Measurements from ENCODE around the gene TLE1. TPM values are rescaled to one million over a fixed set of nuclear protein-coding genes. Genes with fewer than 3 reads are reported as not detected.
"Not testable (repeated sequence)": the region's sequence is repeated elsewhere in the genome, so short reads cannot be mapped to it uniquely, and the experiment has no call there.

Gene TLE1
- total RNA-seq, 1 donor from 2014 or later, result 0.47 TPM

- intact Hi-C loops (cut with micrococcal nuclease), result no loop called here
Observed at GRCh38 chr9:81622471-81623255, 66.7 kb downstream of the TLE1 start.

- intact Hi-C loops (cut with micrococcal nuclease), result no loop called here
Observed at GRCh38 chr9:81621785-81622259, 67.5 kb downstream of the TLE1 start.

GRCh38 chr9:81621118-81621517 lies 68.2 kb downstream of the TLE1 start:
- intact Hi-C loops (cut with micrococcal nuclease), result no loop called here

- intact Hi-C loops (cut with micrococcal nuclease), result no loop called here
Observed at GRCh38 chr9:81620002-81620390, 69.4 kb downstream of the TLE1 start.

GRCh38 chr9:81619353-81620001 lies 69.9 kb downstream of the TLE1 start:
- intact Hi-C loops (cut with micrococcal nuclease), result no loop called here

GRCh38 chr9:81618923-81619322 lies 70.4 kb downstream of the TLE1 start:
- intact Hi-C loops (cut with micrococcal nuclease), result no loop called here

GRCh38 chr9:81616141-81616540 lies 73.2 kb downstream of the TLE1 start:
- intact Hi-C loops (cut with micrococcal nuclease), result no loop called here

GRCh38 chr9:81614335-81614734 lies 75.0 kb downstream of the TLE1 start:
- intact Hi-C loops (cut with micrococcal nuclease), result no loop called here

GRCh38 chr9:81613002-81613812 lies 76.1 kb downstream of the TLE1 start:
- intact Hi-C loops (cut with micrococcal nuclease), result no loop called here

- intact Hi-C loops (cut with micrococcal nuclease), result no loop called here
Observed at GRCh38 chr9:81611664-81612063, 77.7 kb downstream of the TLE1 start.

- intact Hi-C loops (cut with micrococcal nuclease), result no loop called here
Observed at GRCh38 chr9:81610740-81611107, 78.6 kb downstream of the TLE1 start.

GRCh38 chr9:81609782-81610739 lies 79.3 kb downstream of the TLE1 start:
- intact Hi-C loops (cut with micrococcal nuclease), result no loop called here

- intact Hi-C loops (cut with micrococcal nuclease), result no loop called here
Observed at GRCh38 chr9:81608289-81608657, 81.1 kb downstream of the TLE1 start.

GRCh38 chr9:81607593-81608288 lies 81.6 kb downstream of the TLE1 start:
- intact Hi-C loops (cut with micrococcal nuclease), result no loop called here

- intact Hi-C loops (cut with micrococcal nuclease), result not testable (repeated sequence)
Observed at GRCh38 chr9:81606261-81606660, 83.1 kb downstream of the TLE1 start.

- intact Hi-C loops (cut with micrococcal nuclease), result no loop called here
Observed at GRCh38 chr9:81605170-81605670, 84.1 kb downstream of the TLE1 start.

- intact Hi-C loops (cut with micrococcal nuclease), result no loop called here
Observed at GRCh38 chr9:81604306-81605169, 84.8 kb downstream of the TLE1 start.

- intact Hi-C loops (cut with micrococcal nuclease), result no loop called here
Observed at GRCh38 chr9:81602887-81603680, 86.3 kb downstream of the TLE1 start.
